H1 (cell line): ENCODE measurements around the gene SASH3. TPM values are rescaled to one million over a fixed set of nuclear protein-coding genes. Genes with fewer than 3 reads are reported as not detected.

Source experiments
- USF2 ChIP-seq: IDR thresholded peaks from 2 replicates; pipeline ENCODE4 v1.6.1; 2011; ENCODE audit warnings: low read length, improper control_type of control experiment
- polyA plus RNA-seq, 7 experiments: library from polyadenylated mRNA; depleted of rRNA in 3 of 7; stranded (reverse) in 5 of 7; unstranded in 2 of 7; fragments of >200 nt in 5 of 7; fragments of 200-250 nt in 2 of 7; gene quantifications; 1 replicate in 5 of 7; 2 replicates in 1 of 7; 4 replicates in 1 of 7; pipeline versions ENCODE4 v1.2.1 to v1.2.3, GENCODE V29; 2011 to 2013; ENCODE audit warnings: missing spikeins in 2 of 7, mixed read lengths in 2 of 7
- total RNA-seq: library from RNA; stranded (reverse); fragmentation: NEBNext Ultra II Directional; extraction: Animal tissue kit (Norgen Biotek cat#: 25700); gene quantifications from 2 replicates; pipeline ENCODE4 v1.2.1, GENCODE V29; 2021

Gene SASH3
- total and polyA plus RNA-seq, 2 of the 8 experiments (the other 6 are each of a cell fraction or from before 2014, with no cell fraction given), result not detected

GRCh38 chrX:129755779-129756650, 23.7 kb upstream of the SASH3 start (continued):
- TF ChIP-seq USF2, result peak; percentile 63
- TF ChIP-seq, all 59 proteins: peak for 3
